Dermis microvascular lymphatic vessel endothelial cell (primary cell): ENCODE results near the gene HSF4. TPM values are rescaled to one million over a fixed set of nuclear protein-coding genes. Genes with fewer than 3 reads are reported as not detected.
A peak's percentile ranks its signal among the peaks of the same experiment; 100 is the strongest.

ENCODE experiments used
- DNase-seq, 2 donors: peaks; one replicate each; pipeline versions ENCODE4 v3.0.0 to v3.0.0-alpha.2; 2010; ENCODE audit warnings: low read depth in 2 of 2
- total RNA-seq: library from RNA; depleted of rRNA; stranded (reverse); fragments of >200 nt; gene quantifications from 2 replicates; pipeline ENCODE4 v1.2.1, GENCODE V29; 2014

HSF4 gene
- total RNA-seq, 1 donor from 2014 or later: 0.77 TPM

GRCh38 chr16:67199011-67199807, 34.7 kb downstream of the HSF4 start, which contains the start of gene ELMO3:
ELMO3 (plus strand) TSS chr16:67199131; CDS start chr16:67199327, 196 bp downstream.
- no peak for DNase-seq

- no peak for DNase-seq
Measured at GRCh38 chr16:67199808-67200198, 35.3 kb downstream of the HSF4 start.

DNA sequence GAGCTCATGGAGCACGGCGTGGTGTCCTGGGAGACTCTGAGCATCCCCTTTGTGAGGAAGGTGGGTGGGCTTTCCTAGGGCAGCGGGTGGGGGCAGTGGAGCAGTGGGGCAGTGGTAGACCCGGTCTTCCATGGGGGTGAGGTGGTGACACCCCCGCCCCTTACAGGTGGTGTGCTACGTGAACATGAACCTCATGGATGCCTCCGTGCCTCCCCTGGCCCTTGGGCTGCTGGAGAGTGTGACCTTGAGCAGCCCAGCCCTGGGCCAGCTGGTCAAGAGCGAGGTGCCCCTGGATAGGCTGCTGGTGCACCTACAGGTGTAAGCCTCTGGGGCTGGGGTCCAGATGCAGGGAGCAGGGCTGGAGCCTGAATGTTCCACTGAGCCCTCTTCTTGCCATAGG, 35.9 kb downstream of the HSF4 start:
- no peak for DNase-seq

DNA sequence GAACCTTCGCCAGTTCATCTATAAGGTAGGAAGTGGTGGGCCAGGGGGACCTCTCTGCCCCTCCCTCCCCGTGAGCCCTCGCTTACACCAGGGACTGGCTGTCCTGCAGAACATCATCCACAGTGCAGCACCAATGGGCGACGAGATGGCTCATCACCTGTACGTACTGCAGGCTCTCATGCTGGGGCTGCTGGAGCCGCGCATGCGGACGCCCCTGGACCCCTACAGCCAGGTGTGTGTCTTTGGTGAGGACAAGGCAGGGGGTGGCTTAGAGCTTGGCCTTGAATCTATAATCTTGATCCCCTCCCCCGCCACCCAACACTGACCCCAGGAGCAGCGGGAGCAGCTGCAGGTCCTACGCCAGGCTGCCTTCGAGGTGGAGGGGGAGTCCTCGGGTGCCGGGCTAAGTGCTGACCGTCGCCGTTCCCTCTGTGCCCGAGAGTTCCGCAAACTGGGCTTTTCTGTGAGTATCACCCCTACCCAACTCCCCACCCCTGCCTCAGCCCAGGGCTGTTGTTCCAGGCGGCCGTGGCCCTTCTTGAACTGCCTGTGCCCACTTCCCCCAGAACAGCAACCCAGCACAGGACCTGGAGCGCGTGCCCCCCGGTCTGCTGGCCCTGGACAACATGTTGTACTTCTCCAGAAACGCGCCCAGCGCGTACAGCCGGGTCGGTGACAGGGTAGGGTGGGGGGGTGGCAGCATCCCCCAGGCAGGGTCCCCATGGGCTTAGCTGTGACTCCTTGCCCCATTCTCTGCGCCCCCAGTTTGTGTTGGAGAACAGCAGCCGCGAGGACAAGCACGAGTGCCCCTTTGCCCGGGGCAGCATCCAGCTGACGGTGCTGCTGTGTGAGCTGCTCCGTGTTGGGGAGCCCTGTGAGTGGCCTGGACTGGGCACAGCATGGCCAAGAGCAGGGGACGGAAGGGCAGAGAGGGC, 37.1 kb downstream of the HSF4 start:
- DNase-seq: no peak

DNA sequence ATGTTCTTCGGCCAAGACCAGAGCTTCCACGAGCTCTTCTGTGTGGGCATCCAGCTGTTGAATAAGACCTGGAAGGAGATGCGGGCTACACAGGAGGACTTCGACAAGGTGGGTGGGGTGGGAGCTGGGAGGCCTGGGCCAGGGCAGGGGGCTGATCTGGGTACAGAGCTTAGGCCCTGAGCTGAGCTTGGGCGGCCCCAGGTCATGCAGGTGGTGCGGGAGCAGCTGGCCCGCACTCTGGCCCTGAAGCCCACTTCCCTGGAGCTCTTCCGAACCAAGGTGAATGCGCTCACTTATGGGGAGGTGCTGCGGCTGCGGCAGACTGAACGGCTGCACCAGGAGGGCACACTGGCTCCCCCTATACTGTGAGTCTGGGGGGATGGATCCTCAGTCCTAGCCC, 37.9 kb downstream of the HSF4 start:
- DNase-seq: no peak

DNA sequence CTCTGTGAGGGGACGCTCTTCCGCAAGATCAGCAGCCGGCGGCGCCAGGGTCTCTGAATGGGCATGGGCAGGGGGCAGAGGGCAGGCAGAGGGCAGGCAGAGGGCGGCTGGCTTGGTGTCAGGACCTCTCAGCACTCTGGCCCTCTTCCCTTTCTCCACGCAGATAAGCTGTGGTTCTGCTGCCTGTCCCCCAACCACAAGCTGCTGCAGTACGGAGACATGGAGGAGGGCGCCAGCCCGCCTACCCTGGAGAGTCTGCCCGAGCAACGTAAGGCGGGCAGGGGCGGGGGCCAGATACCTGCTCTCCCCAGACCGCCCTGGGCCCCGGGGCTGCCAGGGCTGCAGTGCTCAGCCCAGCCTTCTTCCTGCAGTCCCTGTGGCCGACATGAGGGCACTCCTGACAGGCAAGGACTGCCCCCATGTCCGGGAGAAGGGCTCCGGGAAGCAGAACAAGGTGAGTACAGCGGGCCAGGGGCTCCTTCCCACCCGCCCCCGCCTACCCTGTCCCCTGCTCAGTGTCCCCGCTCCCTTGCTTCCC, 38.5 kb downstream of the HSF4 start:
- DNase-seq: no peak

GRCh38 chr16:67204076-67204475, 39.5 kb downstream of the HSF4 start:
- no peak for DNase-seq

DNA sequence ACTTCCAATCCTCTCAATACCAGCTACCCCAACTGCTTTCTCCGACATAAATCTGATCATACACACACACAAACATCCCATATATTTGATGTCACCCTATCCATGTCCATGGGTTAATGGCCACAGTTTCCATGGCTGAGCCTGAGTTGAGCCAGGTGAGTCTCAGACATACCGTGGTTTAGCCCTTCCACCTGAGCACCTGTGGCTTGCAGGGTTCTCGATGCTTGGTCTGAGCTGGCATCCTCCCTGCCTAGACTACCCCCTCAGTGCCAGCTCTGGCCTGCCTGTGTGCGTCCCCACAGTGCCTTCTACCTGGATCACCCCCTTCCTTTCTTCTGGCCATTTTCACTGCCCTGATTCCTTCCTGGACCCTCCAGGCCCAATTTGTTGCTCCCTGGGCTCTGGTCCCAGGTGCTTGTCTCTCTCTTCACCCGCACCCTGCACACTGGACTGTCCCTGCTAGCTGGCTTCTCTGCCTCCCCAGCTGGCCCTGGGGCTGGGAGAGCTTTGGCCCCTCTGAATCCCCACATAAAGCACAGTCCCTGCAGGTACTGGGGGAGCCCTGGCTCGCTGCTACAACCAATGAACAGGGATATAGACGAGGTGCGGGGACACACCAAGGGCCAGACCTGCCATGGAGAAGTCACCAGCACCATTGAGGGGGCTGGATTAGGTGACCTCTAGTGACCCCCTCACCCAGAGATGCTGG, 41.7 kb downstream of the HSF4 start:
- no peak for DNase-seq

DNA sequence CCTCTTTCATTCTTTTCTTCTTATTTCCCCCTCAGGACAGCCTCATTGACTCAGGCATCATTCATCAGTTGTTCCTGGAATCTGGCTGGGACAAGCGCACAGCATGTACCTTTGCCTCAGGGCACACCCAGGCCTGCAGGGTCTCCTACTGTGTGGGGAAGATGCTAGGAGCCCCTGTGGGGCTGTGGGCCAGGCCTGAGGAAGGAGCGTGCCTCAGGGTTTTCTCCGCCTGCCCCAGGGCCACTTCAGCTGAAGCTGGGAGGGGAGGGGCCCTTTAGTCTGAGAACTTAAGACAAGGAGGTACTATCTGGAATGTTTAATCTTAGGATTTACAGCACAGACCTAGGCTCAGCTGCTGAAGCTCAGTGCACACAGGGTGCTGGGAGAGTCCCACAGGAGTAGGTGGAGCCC, 42.3 kb downstream of the HSF4 start:
- DNase-seq: no peak

- no peak for DNase-seq
Measured at GRCh38 chr16:67207249-67208091, 42.9 kb downstream of the HSF4 start.

DNA sequence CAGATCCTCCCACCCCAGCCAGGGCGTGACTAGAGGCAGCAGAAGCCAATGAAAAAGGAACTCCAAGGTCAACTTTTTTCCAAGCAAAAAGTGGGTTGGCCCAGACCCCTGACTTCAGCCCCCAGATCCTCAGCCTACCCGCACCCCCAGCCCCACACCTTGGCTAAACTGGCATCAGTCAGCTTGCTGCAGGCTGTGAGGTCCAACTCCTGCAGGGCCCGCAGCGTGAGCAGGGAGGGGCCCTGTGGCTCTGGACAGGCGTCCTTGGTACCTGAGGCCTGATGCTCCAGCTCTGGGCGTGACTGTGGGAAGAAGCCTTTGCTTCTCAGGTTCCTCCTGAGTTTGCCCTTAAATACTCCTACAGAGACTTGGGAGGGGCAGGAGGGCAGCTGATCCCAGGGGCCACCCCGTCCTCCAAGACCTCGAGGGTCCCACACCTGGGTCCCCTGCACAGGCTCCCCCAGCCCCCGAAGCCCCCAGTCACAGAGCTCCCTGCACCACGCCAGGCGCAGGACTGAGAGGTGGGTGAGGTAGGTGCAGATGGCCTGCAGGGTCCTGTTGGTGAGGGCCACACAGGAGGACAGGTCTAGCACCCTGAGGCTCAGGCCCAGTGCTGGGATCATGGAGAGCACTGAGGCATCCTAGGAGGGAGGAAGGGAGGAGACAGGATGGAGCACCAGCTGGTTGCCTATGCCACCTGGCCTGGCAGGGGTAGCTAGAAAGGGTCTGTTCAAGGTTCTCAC, 43.8 kb downstream of the HSF4 start:
- DNase-seq: no peak

GRCh38 chr16:67209565-67209964, 45.0 kb downstream of the HSF4 start:
- DNase-seq: no peak

DNA sequence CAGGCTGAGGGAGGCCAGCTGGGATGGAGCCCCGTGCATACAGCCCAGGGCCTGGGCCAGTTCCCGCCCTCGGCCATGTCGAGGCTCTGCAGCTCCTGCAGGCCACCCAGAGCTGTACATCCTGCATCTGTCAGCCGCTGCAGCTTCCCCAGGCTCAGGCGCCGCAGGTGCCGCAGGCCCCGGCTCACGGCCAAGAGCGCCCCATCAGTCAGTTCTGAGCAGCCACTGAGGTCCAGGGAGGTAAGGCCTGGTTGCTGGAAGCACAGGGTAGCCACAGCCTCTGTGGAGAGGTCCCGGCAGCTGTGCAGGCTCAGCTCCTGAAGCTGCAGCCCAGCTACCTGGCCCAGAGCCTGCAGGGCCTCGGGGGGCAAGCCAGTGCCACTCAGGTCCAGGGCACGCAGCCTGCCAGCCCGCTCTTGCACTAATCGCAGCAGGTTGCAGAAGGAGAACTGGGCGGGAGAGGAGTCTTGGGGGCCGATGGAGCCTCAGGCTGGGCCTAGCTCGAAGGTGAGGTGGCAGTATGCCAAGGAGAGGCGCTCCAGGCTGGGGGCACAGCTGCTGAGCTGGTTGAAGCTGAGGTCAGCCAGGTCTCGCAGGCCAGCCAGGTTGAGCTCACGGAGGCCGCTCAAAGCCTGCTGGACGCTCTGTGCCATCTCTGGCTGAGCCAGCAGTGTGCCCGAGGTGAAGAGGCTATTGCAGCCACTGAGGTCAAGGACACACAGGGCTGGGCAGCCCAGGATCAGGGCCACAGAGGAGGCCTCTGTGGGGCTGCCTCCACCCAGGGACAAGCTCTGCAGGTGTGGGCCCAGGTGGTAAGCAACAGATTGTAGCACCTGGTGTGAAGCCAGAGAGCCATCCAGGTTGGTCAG, 45.8 kb downstream of the HSF4 start:
- no peak for DNase-seq

GRCh38 chr16:67211674-67212073, 47.1 kb downstream of the HSF4 start:
- DNase-seq: no peak

GRCh38 chr16:67212766-67213165, 48.2 kb downstream of the HSF4 start:
- DNase-seq: peak in 1 of 2 donors; percentile 49

GRCh38 chr16:67213197-67214019, 48.9 kb downstream of the HSF4 start:
- no peak for DNase-seq

DNA sequence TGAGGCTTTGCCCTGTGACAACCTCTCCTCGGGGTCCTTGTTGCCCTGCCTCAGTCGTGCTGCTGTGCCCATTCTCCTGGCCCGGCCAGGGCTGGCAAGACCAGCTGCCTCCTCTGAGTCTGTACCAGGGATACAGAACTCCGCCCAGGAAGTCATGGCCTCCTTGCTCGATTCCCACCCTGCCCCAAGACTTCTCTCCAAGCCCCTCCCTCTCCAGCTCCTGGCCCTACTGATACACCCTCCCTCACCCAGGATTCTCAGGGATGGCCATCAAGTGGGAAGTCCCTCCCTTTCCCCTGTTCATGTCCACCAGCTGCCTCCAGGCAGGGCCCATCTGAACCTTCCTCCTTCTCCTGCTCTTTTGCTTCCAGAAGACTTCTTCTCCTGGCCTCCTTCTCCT, 51.2 kb downstream of the HSF4 start:
- no peak for DNase-seq
